ENCODE measurements around the gene EPB41L1. TPM values are rescaled to one million over a fixed set of nuclear protein-coding genes. Genes with fewer than 3 reads are reported as not detected.
"Not testable (repeated sequence)": the region's sequence is repeated elsewhere in the genome, so short reads cannot be mapped to it uniquely, and the experiment has no call there.

Gene EPB41L1
- total RNA-seq, 1 donor from 2014 or later: 58.7 TPM

DNA sequence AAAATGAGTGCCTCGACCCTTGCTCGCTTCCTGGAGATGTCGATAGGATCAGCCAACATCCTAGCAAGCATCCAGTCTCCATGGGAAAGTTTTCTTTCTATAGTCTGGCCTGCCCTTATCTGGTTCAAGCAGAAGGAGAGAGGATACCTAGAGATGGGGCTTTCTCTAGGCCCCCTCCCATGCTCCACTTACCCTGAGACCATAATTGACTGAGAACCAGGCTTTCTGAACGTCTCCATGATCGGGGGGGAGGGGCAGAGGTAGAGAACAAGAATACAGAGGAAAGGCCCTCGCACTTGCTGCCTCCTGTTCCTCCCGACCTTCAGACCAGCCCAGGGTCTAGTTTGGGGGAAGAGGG, 31.6 kb upstream of the EPB41L1 start:
- FAIRE-seq (no peak), DNase-seq (ENCODE audit: low spot score in 2 of 2) (no peak)

DNA sequence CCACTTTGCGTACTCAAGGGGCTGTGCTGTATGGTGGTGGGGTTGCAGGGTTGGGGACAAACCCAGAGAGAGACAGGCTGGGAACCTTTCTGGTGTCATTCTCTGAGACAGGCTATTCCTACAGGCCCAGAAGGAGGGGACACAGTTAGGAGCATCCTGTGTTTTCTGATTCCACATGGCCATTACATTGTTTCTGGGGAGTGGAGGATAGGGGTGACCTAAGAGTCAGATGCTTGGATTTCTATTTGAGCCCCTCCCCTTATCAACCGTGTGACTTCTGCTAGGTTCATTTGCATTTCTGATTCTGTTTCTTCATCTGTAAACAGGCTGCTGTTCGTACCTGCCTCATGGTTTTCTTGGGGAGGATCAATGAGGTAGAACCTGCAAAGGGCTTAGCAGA, 29.4 kb upstream of the EPB41L1 start:
- FAIRE-seq (no peak), DNase-seq (ENCODE audit: low spot score in 2 of 2) (no peak)

DNA sequence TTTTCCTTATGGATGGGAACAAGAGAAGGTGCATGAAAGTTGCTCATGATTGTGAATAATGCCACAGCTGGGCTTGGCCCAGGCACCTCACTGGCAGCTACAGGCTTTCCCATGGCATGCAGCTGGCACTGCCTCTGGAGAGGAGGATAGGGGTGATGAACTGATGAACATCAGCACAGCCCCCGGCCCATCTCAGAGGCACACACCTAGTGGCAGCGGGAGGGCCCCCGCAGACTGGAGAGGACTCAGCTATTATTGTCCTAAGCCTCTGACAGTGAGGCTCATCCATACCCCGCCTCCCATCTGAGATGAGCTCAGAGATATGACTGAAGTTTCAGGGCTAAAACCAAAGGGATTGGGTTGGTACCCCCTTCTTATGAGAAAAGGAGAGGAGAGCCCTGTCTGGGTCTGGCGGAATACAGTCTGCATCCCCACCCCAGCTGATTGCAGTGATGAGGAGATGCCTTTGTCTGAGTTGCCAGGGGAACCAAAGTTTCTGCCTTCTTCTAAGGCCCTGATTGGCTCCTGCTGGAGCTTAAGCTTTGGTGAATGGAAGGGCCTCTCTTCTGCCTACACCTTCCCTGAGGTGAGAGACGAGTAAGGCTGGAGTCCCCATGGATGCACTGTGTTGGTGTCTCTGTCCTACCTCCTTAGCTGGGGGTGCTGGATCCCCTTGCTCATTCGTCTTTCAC, 27.6 kb upstream of the EPB41L1 start:
- FAIRE-seq: no peak
- DNase-seq (ENCODE audit: low spot score in 2 of 2): no peak

DNA sequence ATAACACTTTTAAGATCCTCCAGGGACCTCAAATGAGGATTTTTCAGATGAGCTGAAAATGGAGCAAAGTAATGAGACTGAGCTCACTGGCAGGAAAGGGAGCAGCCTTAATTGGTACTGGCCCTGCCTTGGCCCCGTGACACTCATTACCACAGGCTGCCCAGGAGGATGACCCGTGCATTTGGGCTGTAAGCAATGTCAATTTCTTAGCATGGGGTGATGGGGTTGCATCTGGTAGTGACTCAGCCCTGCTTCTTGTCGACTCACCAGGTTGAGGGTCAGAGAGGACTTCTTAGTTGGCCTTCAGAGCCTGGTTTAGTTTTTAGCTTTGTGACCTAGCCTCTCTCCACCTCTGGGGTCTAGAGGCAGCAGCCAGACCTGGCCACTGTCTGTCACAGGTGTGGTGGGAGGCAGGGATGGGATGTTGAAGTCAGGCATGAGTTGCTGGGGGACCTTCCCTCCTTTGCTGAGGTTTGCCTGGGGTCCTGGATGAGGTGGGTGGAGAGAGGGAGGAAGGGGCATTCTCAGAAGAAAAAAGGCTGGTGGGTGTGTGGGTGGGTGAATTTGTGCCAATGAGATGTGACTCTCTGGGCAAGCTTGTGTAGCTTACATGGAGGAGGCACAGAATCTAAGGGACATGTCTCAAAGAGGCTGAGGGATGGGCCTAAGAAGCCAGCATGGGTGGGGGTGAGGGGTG, 25.9 kb upstream of the EPB41L1 start:
- FAIRE-seq (no peak), DNase-seq (ENCODE audit: low spot score in 2 of 2) (no peak)

DNA sequence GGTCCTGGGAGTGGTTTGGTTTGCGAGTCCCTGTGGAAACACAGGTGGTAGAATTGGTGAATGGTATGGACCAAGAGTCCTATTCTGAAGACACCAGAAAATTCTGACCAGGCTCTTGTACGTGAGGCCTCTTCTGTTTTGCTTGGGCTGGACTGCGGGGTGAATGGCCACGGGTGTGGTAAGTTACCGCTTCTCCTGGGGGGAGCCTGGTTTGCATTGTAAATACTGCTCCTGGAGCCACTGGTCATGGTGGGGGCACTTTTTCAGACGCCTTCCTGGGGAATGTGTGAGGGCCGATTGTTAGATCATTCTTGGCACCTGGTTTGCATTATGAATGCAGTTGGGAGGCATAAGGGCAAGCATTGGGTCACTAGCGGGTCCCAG, 25.4 kb upstream of the EPB41L1 start:
- FAIRE-seq: no peak
- no peak for DNase-seq (ENCODE audit: low spot score in 2 of 2)

DNA sequence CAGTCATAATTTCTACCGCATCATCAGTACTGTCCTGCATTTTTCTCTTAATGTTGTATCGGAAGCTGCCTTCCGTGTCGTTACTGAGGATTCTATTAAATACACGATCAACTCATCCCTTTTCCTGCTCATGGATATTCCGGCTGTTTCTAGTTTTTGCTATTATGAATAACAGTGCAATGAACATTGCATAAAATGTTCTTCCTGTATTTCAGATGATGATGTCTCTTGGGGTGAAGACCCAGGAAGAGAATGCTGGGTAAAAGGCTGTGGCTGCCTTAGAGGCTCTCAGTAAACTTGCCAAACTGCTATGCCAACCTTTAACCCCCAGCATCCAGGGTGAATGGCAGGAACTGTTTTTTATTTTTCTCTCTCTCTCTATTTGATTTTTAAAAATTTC, 24.1 kb upstream of the EPB41L1 start:
- FAIRE-seq (no peak), DNase-seq (ENCODE audit: low spot score in 2 of 2) (no peak)

DNA sequence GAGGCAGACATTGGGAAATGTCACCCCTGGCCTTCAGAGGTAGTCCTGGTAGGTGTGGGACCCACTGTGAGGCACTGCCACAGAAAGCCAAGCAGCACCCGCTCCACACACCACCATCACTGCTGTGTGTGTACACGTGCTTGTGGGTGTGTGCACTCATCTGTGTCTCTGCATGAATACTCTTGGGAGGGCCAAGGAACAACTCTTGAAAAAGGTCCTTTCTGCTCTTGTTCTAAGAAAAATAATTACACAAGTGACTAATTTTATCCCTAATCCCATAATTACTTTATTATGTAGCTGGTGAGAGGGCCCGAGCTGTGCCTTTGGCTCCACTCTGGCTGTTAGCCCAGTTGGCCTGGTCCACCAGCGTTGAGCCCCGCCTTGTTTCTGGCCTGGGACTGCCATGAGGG, 21.7 kb upstream of the EPB41L1 start:
- DNase-seq (ENCODE audit: low spot score in 2 of 2): no peak
- FAIRE-seq: no peak

DNA sequence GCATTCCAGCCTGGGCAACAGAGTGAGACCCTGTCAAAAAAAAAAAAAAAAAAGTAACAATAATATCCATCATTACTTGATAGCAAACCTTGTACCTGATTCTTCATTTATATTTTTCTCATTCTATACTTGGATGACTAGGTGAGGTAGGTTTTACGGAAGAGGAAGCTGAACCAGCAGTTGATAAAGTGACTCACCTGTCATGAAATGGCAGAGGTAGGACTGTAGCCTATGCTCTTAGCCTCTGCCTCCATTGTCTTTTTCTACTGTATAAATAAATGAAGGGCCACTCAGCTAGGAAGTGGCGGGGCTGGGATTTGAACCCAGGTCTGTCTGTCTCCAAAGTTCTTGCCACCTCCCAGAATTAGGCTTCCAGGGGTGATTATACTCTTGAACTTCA, 20.7 kb upstream of the EPB41L1 start:
- DNase-seq (ENCODE audit: low spot score in 2 of 2): no peak
- no peak for FAIRE-seq

DNA sequence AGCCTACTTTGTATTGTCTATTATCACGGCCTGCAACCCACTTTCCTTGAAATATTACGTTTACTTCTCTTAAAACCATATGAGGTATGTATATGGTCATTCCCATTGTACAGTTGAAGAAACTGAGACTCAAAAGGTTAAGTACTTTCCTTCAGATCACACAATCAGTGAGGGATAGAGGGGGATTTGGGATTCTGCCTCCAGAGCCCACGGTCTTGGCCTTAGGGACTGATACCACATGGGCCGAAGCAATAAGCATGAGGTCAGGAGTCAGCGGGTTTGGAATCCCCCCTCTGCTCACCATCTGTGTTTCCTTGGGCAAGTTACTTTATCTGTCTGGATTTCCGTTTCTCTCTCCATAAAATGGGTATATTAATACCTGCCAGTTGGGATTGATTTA, 19.4 kb upstream of the EPB41L1 start:
- DNase-seq (ENCODE audit: low spot score in 2 of 2): no peak
- FAIRE-seq: no peak

DNA sequence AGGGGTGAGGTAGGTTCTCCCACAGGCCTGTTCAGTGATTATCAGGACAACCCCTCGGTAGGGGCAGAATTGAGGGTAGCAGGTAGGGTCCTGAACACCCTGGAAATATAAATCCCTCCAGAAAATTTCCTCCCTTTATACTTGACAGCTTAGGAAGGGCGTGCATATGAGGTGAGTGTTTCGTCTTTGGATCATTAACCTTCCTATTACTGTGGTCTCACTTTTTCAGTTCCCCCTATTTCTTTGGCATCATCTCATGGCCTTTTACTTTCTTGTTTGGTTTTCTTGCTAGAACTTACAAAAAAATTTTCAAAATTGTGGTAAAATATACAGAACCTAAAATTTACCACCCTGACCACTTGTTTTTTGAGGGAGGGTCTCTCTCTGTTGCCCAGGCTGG, 18.7 kb upstream of the EPB41L1 start:
- no peak for FAIRE-seq
- no peak for DNase-seq (ENCODE audit: low spot score in 2 of 2)

DNA sequence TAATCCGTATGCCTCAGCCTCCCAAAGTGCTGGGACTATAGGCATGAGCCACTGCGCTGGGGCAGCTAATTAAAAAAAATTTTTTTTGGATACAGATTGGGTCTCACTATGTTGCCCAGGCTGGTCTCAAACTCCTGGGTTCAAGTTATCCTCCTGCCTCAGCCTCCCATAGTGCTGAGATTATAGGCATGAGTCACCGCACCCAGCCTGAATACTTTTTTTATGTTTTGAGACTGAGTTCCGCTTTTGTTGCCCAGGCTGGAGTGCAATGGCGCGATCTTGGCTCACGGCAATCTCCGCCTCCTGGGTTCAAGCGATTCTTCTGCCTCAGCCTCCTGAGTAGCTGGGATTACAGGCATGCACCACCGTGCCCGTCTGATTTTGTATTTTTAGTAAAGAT, 17.2 kb upstream of the EPB41L1 start:
- DNase-seq (ENCODE audit: low spot score in 2 of 2); FAIRE-seq: not testable (repeated sequence)

DNA sequence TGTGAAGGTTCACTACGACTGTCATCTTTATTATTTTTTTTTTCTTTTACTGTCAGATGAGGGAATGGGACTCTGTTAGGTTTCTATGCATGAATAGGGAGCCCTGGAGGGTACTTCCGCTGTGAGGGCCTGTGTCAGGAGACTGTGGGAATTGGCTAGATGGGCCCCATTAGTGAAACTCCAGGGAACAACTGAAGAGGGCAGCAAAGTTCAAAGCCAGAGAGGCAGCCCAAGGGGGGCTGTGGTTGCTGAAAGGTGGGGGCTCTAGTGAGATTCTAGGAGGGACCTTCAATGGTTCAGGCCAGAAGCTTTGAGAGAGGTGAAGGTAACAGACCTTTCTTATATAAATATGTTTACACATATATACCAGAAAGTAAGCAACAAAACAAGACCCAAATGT, 13.2 kb upstream of the EPB41L1 start:
- DNase-seq (ENCODE audit: low spot score in 2 of 2) (no peak), FAIRE-seq (no peak)

DNA sequence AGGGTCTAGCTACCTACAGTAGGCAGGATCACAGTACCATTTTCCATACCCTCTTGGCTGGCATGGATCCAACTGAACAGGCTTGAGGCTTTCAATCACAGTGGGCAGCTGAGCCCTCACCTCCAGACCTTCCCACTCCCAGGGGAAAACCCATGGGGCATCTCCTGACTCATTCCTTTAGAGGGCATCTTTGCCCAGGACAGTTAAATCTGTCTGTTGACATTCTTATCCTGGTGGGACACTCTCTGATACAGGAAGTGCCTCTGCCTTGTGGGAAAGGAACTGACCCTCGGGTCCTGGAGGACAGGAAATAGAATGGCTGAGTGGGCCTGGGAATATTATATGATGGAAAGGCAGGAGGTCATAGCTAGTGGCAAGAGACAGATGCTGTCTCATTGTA, 10.2 kb upstream of the EPB41L1 start:
- no peak for DNase-seq (ENCODE audit: low spot score in 2 of 2)
- FAIRE-seq: no peak

DNA sequence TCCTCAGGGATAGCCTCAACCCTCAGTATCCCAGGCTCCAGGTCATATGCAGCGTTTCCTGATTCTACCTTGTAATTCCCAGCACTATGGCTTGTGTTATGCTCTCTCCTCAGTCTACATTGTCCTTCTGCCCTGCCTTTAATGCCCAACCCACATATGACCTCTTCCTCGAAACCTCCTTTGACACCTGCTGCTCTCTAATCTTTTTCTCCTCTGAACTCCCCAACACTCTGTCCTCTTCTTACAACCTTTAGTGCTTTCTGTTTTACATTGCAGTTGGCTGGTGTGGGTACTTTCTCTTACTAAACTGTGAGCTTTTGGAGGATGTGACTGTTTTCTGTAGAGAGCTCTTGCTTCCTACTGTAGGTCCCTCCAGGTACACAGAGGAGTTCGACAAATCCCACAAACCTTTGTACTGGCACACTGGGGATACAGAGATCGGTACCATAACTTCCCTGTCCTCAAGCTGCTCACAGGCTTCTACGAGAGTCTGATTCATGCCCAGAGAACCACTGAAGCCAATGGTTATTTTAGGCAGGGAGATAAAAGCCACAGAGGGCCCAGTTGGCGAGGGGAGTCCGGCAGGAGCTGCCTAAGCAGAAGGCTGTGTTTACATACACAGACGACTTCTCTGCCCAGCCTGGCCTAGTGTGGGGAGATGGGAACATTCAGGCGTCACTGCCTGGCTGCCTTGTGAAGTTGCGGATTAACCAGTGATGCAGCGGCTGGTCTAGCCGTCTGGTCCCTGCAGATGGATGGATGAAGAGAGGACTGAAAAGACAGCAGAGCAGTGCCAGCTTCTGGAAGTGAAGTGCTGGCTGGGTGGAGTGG, 8.4 kb upstream of the EPB41L1 start:
- no peak for DNase-seq (ENCODE audit: low spot score in 2 of 2)
- FAIRE-seq: no peak

DNA sequence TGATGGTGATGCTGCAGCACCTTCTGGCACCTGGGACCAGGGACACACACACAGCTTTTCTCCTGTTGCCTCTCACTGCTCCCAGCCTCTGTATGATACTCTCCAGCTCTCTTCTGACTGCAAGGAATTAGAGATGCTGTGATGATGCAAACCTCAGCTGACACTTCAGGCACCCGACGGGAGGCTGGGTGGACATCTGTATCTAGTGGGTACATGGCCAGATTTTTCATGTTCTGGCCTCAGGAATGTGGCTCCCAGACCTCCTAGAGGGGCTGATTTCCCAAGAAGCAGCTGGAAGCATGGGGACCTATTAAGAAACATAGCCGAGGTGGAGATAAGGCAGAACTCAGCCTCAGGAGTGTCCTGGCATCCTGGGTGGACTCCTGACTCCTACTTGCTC, 6.8 kb upstream of the EPB41L1 start:
- DNase-seq (ENCODE audit: low spot score in 2 of 2): no peak
- no peak for FAIRE-seq

DNA sequence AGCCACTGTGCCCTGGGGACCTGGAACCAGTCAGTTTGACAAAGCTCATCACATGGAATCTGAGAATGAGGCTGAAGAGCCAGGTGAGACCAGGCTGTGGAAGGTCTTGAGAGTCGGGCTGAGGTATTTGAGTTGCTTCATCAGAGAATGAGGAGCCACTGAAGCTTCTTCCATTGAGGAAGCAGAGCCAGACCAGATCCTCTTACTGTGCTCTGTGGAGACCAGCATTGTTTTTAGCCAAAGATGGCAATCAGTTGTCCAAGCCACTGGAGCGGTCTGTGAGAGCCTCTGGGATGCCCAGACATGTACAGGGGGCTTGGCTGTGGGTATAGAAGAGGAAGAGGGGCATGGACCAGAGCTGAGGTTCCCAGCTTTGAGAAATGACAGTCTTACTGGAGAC, 6.1 kb upstream of the EPB41L1 start:
- DNase-seq (ENCODE audit: low spot score in 2 of 2) (no peak), FAIRE-seq (no peak)

DNA sequence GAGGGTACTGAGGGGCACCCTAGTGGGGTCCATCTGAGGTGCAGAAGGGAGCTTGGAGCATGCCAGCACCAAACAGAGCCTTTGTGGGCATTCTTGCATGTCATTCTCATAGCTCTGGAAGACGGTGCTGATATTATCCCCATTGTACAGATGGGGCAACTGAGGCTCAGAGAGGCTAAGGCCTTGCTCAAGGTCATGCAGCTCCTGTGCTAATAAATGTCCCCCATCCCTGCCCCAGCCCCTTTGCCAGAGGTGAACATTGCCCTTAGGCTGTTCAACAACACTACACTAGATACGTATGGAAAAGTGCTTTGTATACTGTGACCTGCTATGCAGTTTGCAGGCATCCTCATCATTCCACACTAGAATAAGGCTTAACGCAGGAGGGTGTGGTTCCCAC, 5.5 kb upstream of the EPB41L1 start:
- DNase-seq (ENCODE audit: low spot score in 2 of 2): no peak
- FAIRE-seq: no peak

DNA sequence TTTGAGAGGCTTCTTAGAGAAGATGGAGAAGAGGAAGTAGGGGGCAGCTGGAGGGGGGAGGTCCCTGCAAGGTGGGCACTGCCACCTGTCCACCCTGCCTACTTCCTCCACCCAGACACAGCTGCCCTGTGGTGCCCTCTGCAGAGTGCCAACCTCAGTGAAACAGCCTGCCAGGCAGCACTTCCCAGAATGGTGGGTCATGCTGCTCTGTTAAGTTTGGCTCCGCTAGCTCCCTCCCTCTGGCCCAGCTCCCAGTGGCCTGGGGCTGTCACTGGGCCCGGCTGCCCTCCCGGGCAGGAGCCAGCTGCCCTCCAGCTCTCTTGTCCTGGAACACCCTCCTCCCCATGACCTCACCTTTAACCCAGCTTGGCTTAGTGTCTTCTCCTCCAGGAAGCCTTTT, 5.1 kb upstream of the EPB41L1 start:
- no peak for FAIRE-seq
- no peak for DNase-seq (ENCODE audit: low spot score in 2 of 2)

DNA sequence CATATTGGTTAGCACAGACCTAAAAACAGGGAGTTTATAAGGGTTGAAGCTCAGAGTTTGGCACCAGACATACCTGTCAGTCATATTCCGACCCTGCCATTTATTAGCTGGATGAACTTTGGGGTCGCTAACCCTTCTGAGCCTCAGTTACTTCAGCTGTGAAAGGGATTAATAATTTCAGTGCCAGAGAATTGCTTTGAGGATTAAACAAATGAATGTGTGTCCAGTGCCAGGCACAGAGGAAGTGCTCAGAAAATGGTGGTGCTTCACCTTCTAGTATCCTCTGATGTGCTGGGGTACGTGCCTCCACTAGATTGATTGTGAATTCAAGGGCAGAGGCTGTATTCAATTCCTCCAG, 4.1 kb upstream of the EPB41L1 start:
- FAIRE-seq (no peak), DNase-seq (ENCODE audit: low spot score in 2 of 2) (no peak)

DNA sequence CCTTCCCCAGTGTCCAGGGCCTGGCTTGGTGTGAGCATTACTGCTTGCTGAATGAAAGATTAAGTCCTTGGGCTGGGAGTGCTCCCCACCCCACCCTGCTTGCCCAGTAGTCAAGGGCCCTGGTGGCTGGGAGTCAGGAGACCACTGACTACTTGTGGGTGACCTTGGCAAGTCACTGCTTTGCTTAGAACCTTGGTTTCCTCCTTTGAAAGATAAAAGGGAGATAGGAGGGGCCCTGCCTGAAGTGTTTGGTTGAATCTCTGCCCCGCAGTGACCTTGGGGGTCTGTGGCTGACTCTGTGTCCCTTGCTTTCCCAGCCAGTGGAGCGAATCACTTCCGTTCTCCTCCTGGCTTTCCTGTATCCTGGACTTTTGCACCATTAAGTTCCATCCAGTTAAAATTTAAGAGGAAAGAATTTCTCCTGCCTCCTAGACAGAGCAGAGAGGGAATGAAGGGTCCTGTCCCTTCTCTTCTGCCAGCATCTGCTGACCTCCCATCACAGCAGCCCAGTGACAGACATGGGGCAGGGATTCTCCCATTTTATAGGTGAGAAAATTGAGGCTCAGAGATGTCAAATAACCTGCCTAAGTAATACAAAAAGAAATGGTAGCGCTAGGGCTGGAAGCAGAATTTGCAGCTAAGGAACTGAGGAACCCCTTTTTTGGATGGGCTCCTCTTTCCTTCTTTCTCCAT, 3.5 kb upstream of the EPB41L1 start:
- no peak for DNase-seq (ENCODE audit: low spot score in 2 of 2)
- no peak for FAIRE-seq

DNA sequence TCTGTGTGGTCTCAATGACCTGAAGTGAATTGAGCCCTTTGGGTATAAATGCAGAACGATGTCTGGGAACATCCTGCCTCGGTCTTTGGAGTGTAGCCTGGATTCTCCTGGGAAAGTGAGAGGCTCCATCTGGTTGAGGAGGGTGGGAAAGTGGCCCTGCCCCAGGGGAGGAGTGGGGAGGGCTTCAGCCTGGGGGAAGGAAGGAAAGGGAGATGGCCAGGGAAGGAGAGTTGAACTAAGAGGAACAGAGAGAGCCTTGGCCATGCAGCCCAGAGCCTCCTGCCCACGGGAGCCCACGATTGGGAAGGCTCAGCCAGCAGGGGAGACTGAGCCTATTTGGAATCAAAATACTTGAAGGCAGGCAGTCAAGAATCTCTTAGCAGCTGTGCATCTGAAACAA, 2.3 kb upstream of the EPB41L1 start:
- DNase-seq (ENCODE audit: low spot score in 2 of 2): no peak
- no peak for FAIRE-seq
